HUDEP-2 (cell line): Measurements from ENCODE around the gene ZFAND3.

ENCODE experiments used
- DNase-seq, 76 experiments: peaks; one replicate each; lab custom pipeline; 2025; ENCODE audit not compliant: unreplicated experiment in 76 of 76; lab: John Stamatoyannopoulos, UW

ZFAND3 gene

GRCh38 chr6:38161331-38161730 lies 341.8 kb downstream of the ZFAND3 start:
- DNase-seq, result no peak

DNA sequence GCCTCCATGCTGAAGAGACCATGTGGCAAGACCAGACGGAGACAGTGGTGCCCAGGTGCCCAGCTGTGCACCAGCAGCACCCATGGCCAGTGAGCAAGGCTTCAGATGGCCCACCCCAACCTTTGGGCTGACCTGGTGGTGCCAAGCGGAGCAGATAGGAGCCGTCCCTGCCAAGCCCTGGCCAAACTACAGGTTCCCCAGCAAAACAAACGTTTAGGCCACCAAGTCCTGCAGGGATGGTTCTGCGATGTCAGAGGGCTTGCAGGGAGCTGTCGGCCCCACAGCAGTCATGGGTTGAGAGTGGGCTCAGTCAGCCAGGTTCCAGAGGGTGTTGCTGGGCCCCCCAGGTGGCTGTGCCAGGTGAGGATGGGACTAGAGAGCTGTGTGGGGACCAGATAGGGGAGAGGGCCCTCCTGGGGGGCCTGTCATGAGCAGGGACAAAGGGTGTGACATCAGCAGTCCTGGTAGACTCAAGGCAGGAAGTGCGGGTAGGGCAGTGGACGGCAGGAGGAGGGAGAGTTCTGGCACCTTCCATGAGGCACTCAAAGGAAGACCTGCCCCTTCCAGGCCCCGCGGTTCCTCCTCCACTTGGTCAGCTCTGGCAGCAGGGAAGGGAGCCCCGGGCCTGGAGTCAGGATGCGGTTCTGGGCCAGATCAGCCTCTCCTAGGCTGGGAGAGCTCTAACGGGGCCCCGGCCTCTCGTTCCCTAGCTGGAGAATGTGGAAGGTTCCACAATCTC lies 342.4 kb downstream of the ZFAND3 start:
- no peak for DNase-seq

- DNase-seq, result no peak
Measured at GRCh38 chr6:38162493-38163185, 343.1 kb downstream of the ZFAND3 start.

DNA sequence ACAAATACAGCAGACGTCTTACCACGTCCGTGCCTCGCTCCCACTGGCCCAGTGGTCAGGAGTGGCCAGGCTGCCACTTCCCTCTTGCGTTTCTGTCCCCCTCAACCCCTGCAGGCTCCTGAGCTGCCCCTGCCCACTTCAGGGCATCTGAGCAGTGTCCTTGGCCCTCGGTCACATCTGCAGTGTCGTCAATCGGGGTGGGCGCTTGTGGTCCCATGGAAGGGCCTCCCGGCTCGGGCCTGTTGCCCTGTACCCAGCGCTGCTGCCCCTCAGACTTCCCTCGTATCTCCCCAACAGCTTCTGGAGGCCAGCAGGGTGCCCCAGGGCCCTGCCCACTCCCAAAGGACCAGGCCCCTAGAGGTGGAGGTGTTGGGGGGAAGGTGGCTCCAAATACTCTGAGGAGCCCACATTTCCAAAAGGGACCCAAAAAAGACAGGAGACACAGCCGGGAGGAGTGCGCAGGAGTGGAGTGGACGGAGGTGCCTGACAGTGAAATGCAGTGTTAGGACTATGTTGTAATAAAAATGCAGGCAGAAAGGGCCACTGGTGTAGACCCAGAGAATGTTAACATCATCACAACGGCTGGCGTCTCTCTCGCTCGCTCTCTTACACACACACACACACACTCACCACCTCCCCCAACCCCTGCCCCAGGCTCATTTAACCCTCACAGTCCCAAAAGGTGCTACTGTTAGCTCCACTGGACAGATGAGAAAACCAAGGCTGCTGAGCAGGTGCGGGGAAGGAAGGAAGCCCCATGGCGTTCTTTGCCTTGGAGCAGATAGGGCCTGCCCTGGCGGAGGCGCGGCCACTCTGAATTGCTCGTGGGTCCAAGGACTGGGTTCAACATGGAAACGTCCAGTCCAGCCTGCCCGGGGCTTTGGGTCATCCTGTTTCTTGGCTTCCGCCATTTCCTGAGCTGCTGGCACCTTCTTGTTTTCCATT lies 343.9 kb downstream of the ZFAND3 start:
- DNase-seq, result no peak

GRCh38 chr6:38164131-38164481 lies 344.6 kb downstream of the ZFAND3 start:
- DNase-seq, result no peak

DNA sequence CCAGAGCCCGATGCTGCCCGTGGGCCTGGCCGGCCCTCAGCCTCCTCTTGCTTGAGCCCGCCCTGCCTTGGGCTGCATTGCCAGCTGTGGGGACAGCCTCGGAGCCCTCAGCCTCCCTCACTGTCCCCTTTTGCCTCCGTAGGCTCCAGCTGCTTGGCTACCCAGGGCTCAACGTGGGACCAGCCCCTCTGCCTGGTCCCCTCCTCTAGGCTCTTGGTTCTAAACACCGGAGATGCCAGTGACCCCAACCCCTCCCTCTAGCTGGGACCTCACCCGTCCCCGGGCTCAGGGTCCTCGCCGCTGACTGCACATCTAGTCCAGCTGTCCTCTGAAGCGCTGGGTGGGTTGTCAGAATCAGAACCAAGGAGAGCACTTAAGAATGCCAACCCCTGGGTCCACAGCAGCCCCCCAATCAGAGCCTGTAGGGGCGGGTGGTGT lies 345.2 kb downstream of the ZFAND3 start:
- no peak for DNase-seq

GRCh38 chr6:38166411-38167240 lies 347.1 kb downstream of the ZFAND3 start:
- DNase-seq, result no peak

- no peak for DNase-seq
Measured at GRCh38 chr6:38167598-38167997, 348.1 kb downstream of the ZFAND3 start.

GRCh38 chr6:38168126-38168525 lies 348.6 kb downstream of the ZFAND3 start:
- DNase-seq, result no peak

GRCh38 chr6:38168699-38169098 lies 349.2 kb downstream of the ZFAND3 start:
- no peak for DNase-seq

- no peak for DNase-seq
Measured at GRCh38 chr6:38169221-38169976, 349.9 kb downstream of the ZFAND3 start.

GRCh38 chr6:38169977-38170526 lies 350.5 kb downstream of the ZFAND3 start:
- no peak for DNase-seq

GRCh38 chr6:38170666-38171355 lies 351.3 kb downstream of the ZFAND3 start:
- DNase-seq, result no peak

- no peak for DNase-seq
Measured at GRCh38 chr6:38171997-38172738, 352.6 kb downstream of the ZFAND3 start.

- no peak for DNase-seq
Measured at GRCh38 chr6:38172739-38173410, 353.3 kb downstream of the ZFAND3 start.

- no peak for DNase-seq
Measured at GRCh38 chr6:38173909-38174308, 354.4 kb downstream of the ZFAND3 start.

GRCh38 chr6:38174315-38174714 lies 354.8 kb downstream of the ZFAND3 start:
- no peak for DNase-seq
